SIG-M5 (cell line): ENCODE data around the gene SRD5A1.

Experiments used
- DNase-seq: peaks from one replicate; lab custom pipeline; 2025; lab: John Stamatoyannopoulos, UW

SRD5A1 gene

DNA sequence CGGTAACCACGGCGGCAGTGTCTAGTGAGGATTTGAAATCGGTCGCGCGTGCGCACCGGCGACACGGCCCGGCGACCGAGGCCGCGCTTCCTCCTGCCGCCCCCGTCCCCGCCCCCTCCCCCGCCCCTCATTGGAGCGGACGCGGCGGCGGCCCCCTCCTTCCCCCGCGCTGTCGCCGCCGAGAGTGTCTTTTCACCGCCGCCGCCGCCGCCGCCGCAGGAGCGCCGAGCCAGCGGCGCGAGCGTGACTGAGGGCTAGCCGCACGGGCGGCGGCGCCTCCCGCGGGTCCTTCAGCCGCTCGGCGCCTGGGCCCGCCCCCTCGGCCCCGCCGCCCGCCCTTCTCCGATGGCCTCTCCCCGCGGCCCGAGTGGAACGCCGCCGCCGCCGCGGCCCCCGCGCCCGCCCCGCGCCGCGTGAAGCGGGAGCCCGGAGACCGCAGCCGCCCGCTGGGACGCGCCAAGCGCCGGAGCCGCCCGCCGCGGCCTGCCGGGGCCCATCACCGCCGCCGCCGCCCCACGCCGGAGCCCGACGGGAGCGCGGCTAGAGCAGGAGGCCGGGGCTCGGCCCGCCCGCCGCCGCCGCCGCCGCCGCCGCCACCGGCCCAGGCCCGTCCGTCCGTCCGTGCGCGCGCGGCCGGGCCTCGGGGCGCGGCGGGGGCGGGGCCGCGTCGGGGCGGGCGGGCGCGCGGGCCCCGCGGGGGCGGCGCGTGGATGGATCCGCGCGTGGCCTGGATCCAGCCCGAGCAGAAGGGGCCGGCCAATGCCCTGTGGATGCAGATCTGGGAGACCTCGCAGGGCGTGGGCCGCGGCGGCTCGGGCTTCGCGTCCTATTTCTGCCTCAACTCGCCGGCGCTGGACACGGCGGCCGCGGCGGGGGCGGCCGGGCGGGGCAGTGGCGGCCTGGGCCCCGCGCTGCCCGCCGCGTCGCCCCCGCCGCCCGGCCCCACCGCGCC, 80.3 kb downstream of the SRD5A1 start, which contains the start of gene TENT4A:
TSS of gene TENT4A (plus strand) at position 159 of the 952 bp plus-strand sequence. CDS start at position 711, 552 bp downstream.
- DNase-seq: no peak

DNA sequence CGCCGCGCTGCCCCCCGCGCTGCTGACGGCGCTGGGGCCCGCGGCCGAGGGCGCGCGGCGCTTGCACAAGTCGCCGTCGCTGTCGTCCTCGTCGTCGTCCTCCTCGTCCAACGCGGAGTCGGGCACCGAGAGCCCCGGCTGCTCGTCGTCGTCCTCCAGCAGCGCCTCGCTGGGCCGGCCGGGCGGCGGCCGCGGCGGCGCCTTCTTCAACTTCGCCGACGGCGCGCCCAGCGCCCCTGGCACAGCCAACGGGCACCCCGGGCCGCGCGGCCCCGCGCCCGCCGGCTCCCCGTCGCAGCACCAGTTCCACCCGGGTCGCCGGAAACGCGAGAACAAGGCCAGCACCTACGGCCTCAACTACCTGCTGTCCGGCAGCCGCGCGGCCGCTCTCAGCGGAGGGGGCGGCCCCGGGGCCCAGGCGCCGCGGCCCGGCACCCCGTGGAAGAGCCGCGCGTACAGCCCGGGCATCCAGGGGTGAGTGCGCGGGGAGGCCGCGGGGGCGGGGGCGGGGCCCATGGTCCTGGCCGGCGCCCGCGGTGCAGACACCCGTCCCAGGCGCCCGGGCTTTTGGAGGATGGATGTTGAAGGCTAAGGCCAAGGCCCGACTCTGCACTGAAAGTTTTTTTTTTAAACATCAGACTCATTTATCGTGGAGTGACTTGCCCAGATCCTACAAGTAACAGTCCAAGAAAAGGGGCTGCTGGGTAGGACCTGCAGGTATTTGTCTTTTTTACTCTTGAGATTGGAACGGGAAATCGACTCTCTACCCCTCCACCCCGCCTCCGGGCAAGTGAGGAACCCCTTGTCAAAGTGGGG, 81.2 kb downstream of the SRD5A1 start:
- DNase-seq: no peak

DNA sequence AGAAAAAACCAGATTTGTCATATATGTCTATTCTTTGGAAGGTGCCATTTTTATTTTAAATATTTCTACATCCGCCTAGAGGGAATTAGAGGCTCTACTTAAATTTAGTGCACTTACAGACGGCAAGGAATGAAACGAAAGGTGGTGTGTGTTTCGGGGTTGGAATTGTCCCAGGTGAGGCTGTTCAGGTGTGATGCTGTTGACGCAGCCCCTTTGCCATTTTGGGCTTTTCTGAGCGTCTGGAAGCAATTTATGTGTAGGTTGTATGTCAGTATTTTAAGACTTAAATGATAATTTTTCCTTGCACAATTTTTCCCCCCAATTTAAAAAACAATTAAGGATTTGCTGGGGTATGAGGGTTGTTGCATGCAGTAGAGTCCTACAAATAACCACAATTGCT, 82.0 kb downstream of the SRD5A1 start:
- DNase-seq: no peak

DNA sequence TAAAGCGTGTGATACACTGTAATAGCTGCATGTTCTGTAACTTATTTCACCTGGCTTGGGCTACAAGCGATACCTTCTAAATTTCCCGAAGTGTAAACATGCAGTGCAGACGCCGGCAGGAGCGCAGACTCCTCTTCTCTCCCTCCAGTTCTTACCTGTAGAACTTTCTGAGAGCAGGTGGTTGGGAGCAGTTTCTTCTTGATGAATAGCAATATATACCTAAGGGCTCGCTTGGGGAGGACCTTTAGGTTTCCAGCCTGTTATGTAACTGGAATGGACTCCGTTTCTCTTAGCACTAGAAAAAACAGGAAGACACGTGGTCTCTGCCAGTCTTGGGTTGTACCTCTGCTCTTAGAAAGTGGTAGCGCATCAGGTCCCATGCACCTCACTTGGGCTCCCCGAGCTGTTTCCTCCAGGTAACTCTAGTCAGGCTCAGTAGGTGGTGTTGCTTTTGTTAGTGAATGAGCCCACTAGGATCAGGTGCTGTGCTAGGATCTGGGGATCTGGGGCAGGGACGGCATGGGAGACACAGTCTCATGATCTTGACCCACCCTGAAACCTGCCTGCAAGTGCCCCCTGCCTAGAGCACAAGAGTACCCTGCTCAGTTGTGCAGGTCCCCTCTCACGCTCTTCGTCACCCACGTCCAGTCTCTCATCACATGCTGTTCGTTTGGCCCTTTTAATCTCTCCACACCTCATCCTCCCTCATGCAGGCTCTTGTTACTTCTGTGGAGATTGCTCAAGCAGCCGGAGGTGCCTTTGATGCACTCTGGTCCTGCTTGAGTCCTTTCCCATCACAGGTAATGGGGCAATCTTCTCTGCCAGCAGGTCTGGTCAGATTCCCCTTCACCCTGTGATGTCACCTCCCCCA, 82.8 kb downstream of the SRD5A1 start:
- no peak for DNase-seq

DNA sequence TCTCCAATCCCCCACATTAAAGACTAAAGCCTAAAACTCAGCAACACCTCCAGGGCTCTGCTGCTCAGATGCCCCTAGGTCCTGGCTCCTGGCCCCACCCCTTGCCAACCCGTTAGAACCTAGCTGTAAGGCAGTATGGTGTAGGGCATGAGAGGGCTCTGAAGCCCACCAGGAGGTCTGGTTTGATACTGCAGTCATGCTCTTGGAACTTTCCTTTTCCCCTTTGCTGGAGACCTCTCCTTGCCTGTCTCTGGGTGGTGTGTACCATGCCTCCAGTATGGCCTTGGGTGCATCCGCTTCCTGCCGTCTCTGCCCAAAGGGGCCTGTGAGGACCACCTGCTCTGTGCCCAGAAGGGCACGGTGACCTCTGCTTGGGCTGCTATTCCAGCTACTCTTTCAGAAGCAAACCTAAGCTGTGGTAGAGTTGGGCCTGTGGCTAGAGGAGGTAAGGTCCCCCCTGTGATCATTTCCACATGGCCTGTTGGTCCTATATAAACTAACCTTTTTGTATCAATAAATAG, 83.4 kb downstream of the SRD5A1 start:
- no peak for DNase-seq

DNA sequence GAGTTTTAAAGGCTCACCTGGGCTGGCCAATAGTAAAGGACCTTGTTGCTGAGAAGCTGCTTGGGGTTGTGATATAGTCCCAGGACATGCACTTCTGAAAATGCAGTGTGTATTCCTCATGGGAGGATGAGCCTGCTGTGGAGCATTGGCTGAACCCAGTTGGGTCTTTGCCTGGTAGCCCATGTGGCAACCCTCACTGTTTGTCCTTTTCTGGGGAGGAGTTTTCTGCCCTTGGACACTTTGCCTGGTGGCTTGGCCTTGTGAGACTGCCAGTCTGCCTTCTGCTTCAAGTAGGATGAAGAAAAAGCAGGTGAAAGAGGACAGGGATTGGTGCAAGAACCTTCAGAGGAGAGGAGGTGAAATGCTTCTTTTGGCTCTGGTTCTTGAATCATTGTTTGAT, 84.0 kb downstream of the SRD5A1 start:
- DNase-seq: no peak

DNA sequence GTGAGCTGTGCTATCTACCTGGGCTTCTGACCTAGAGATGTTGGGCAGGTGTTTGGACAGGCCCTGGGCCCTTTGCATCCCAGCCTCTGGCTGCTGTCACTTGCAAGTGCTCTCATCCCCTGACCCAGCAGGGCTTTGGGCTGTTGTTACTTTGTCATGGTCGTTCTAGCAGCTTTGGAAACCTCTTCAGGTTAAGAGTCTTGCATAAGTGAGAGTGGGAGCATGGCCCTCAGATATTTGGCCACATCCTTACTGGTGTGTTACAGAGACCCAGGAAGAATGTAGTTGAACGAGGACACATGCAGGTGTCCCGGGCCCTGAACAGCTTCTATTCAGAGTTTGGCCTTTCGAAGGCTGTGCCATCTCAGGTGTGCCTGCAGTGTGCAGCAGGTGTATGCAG, 84.4 kb downstream of the SRD5A1 start:
- DNase-seq: no peak

DNA sequence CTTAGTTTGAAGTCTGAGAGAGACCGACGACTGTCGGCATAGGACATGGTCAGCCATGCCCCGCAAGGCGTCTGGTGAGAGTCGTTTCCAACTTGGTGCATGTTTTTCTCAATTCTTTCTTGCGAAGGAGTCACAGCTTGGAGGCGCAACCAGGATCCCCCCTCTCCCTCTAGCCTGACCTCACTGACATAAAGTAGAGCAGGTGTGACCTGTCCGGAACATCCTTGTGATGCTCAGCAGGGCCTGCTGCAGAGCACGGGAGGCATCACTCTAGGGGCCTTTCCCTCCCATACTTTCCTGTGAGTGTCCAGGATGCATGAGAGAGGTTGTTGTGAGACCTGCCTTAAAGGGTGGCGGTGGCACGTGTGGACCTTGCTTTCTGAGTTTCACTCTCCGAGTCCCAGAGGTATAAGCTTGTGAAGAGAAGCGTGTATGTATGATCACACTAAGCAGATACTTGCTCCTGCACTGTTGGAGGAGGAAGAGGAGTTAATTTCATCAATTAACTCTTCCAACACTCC, 85.0 kb downstream of the SRD5A1 start:
- DNase-seq: no peak

DNA sequence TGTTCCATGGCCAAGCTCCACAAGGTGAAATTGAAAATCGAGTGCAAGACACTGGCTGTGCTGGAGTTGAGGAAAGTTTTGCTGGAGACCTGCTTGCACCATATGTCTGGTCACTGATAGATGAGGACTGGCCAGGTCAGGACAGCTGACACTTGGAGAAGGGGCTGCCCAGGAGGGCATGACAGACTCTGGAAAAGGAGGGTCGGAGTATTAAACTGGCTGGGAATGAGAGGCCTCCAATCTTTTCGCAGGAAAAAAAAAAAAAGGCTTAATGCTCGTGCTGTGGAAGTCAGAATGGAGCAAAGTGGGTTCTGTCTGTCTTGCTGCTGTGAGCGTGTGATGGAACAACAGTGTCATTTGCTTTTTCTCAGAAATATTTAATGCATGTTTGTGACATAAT, 85.5 kb downstream of the SRD5A1 start:
- DNase-seq: no peak

DNA sequence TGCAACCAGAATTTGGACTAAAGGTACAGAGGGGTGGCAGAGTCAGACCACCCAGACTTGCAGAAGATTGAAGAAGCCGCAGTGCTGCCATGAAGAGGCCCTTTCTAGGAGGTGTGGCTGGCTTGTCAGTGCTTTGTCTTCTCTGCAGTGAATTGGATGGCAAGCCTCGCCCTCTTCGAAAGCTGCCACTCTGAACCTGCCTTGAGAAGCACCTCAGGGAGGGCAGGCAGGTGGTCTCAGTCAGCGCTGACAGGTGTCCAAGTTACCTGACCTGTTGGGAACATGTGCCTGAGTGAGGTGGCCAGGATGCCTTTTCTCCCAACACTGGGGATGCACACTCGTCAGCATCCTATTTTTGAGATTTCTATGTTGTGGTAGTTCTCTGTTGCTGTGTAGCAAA, 86.2 kb downstream of the SRD5A1 start:
- DNase-seq: no peak

DNA sequence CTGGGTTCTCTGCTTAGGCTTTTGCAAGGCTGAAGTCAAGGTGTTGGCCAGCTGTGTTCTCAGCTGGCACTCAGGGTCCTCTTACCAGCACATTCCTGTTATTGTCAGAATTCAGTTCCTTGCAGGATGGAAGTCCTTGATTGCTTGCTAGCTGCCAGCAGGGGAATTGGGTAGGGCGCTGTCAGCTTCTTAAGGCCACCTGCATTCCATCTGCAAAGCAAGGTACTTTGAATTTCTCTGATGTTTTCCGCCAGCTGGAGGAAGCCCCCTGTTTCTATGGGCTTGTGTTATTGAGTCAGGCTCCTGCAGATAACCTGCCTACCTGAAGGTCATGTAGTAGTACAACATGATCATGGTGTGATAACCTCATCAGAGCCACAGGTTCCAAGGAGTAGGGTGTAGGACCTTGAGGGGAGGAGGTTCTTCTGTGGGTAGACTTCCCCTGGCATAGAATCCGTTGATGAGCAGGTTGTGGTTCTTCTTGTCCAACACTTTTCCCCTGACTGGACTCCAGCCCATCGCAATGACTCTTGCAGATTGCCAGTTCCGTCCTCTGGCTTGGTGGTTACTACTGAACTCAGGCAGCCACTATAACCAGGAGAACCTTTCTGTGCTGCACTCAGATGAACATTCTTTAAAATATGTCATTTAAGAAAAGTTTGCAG, 86.8 kb downstream of the SRD5A1 start:
- DNase-seq: no peak

DNA sequence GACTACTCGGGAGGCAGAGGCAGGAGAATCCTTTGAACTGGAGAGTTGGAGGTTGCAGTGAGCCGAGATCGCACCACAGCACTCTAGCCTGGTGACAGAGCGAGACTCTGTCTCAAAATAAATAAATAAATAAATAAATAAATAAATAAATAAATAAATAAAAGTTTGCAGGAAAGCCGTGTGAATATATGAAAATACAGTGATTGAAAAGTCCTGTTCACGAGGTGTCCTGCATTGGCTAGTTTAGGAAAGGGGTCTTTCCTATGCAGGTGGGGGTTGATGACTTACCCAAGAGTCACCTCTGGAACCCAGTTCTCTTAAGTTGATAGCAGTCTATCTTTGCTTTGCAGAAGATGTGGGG, 87.3 kb downstream of the SRD5A1 start:
- no peak for DNase-seq

DNA sequence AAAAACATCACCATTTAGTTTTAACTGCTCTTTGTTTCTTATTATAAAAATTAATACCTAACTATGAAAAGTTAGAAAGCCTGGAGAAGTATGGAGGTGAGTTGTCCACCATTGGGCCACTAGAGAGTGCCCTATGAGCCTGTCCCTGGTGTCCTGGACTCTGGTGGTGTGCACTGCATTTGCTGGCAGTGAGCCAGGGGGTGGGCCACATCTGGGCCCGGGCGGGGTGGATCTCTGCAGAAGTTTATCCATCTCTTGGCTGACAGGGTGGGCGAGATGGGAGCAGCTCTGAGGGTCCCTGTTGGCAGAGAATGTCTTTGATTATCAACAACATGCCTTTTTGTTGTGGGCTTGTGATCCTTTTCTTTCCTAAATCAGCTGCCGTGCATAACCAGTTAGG, 88.2 kb downstream of the SRD5A1 start:
- no peak for DNase-seq

DNA sequence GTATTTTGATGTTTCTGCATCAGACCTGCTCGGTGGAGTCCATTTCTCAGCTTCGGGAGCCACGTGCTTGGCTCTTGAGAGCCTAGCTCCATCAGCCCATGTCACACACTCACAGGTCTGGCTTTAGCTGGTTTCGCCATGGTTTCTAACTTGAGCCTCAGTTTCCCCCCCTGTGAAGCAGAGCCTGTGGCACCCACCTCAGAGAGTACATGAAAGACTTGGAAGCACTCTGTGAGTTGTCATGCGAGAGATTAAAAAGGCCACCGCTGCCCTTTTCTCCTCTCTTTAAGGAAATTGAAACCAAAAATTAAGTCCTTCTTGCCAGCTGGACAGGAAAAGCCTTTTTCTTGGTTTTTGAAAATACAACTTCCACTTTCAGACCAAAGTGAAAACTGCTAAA, 88.8 kb downstream of the SRD5A1 start:
- no peak for DNase-seq

DNA sequence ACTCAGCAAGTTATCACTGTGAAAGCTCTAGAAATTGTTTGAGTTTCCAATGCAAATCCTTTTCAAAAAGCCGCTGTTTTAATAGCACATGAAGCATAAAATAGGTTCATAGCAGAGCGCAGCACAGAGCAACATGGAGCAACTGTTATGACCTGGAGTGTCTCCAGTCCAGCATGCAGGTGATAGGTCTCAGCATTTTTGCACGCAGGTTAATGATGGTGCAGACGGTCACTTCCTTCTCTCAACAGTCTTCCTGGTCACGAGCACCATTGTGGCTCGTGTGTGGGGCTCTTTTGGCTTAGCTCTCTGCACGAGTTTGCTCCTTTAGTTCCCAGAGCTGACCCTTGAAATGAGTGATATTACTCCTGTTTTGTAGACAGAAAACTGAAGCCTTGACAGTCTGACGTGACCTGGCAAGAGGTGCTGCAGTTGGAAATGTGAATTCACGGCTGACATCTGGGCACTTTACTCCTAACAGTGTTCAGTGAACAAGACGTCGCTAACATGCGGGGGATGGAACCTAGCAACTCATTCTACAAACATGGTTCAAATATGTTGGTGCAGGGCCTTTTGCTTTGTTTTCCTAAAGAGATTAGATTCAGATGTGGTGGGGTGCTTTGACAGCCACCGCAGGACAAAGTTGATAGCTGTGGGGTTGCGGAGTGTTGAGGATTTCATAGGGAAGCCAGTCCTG, 90.0 kb downstream of the SRD5A1 start:
- no peak for DNase-seq

DNA sequence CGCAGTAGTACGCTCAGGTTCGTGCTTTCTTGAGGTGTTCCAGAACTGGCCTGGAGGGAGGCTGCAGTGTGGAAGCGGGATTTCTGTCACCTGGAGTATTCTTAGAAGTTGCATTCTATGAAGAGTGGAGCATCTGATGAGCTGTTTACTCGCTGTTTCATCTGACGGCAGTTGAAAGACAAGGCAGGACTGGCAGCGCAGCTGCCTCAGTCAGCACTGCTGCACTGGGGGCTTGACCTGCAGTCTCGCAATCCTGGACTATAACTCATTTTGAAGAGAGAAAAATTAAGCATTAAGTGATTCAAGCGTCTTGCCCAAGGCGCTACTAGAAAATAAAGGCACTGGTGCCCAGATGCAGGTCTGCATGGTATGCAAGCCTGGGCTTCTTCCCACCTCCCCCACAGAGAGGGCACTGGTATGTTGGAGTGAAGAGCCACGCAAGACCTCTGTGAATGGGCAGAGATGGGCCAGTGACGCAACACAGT, 90.6 kb downstream of the SRD5A1 start:
- no peak for DNase-seq
